ENCODE measurements around the gene LDLRAP1.

- TF ChIP-seq CTCF (IDR thresholded peaks at IDR 0.05) (no peak), EP300 (IDR thresholded peaks at IDR 0.05) (no peak), POLR2A (IDR thresholded peaks at IDR 0.05) (no peak), POLR2AphosphoS5 (IDR thresholded peaks at IDR 0.05) (no peak)
Observed at GRCh38 chr1:25532970-25533369, 10.4 kb upstream of the LDLRAP1 start.

Data from suprapubic skin (tissue), 4 donors.